OCI-LY1 (cell line): ENCODE measurements around the gene CNTNAP2.

ENCODE experiments used
- EZH2 ChIP-seq: fragments of 200-600 bp; sonication (generic), shearing (Covaris generic); IDR thresholded peaks from 2 replicates; pipeline ENCODE4 v1.8.0; 2017; ENCODE audit warnings: borderline replicate concordance, mixed run types, mild to moderate bottlenecking, antibody characterized with exemption, low read length, moderate library complexity, mixed read lengths
- TF ChIP-seq, protein P1 (sequence below): fragments of 200-600 bp; sonication (generic), shearing (Covaris generic); IDR thresholded peaks from 2 replicates; pipeline ENCODE4 v1.5.1; 2017; ENCODE audit warnings: mild to moderate bottlenecking, antibody characterized with exemption, low read length, moderate library complexity, mixed read lengths

DNA sequence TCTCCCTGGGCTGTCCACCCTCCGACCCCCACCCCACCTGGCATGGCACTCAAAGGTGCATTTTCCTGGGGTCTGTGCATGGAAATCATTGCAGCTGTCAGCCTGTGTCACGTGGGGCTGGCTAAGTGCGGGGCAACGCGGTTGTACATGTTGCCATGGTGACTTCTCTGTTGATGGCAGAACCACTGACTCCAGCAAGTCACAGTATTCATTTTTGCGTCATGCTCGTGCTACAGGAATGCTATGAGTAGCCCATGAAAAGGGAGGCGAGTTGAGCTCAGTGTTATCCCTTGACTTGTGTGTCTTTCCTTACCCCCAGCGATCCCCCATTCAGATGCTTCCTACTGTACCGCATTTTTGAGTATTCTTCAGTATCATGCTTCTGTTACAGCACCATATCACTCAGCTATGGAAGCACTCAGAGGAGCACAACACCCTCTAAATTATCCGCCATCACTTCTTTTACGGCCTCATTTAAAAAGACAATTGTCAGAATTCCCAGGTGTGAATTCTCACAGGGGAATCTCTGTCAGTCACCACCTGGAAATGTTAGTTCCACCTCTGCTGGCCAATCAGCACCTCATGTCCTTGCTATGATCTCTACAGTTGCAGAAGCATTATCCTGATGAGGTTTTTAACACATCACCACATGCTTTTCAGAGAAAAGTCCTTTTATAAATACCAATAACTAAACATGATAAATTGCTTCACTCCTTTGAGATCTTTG lies 2279.6 kb downstream of the CNTNAP2 start:
- TF ChIP-seq, protein P1, sequence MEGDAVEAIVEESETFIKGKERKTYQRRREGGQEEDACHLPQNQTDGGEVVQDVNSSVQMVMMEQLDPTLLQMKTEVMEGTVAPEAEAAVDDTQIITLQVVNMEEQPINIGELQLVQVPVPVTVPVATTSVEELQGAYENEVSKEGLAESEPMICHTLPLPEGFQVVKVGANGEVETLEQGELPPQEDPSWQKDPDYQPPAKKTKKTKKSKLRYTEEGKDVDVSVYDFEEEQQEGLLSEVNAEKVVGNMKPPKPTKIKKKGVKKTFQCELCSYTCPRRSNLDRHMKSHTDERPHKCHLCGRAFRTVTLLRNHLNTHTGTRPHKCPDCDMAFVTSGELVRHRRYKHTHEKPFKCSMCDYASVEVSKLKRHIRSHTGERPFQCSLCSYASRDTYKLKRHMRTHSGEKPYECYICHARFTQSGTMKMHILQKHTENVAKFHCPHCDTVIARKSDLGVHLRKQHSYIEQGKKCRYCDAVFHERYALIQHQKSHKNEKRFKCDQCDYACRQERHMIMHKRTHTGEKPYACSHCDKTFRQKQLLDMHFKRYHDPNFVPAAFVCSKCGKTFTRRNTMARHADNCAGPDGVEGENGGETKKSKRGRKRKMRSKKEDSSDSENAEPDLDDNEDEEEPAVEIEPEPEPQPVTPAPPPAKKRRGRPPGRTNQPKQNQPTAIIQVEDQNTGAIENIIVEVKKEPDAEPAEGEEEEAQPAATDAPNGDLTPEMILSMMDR, result no peak
- TF ChIP-seq EZH2, result no peak
